DND-41 (cell line): ENCODE measurements around the gene CCDC83.

Source experiments
- EZH2 ChIP-seq: IDR thresholded peaks from 3 replicates; pipeline ENCODE4 v1.6.1; 2012; ENCODE audit warnings: borderline replicate concordance, low read depth, mild to moderate bottlenecking, moderate library complexity, low read length, inconsistent platforms; ENCODE audit not compliant: severe bottlenecking
- TF ChIP-seq, protein P1 (sequence below): IDR thresholded peaks from 2 replicates; pipeline ENCODE4 v1.5.1; 2012; ENCODE audit warnings: borderline replicate concordance, low read length, moderate library complexity, mild to moderate bottlenecking; ENCODE audit not compliant: poor library complexity, severe bottlenecking; ENCODE audit errors: extremely low read depth

DNA sequence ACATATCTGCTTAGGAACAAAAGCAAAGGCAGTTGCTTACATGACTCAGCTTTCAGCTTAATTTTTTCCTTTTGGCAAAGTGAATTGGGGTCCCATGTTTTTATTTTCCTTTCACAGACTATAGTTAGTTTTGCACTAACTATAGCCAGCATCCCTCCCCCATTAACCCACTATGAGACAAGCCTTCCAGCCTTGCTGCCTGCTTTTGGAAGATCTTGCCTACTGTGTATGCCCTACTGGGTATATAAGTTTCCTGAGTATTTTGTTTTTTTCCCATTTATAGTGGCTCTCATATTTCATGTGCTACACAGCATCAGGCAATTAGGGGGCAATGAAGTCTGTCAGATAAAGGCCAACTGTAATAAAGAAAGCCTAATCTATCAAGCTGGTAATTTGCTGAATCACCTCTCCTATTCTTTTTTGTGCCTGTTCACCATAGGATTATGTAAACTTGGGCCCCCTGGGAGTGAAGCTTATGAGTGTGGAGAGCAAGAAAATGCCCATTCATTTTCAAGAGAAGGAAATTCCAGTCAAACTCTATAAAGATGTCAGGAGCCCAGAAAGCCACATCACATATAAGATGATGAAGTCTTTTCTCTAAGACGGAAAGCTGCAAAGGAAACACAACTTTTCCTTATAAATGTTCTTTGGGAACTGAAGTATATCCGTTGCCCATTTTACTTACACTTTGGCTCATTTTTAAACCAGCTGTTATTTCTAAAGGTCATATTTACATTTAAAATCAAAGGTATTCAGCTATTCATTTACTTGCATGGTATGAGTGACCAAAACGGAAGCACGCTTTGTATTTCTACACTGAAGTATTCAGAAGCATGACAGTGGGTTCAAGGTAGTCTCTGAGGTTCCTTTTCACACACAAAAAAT is 64.0 kb downstream of the CCDC83 start:
- TF ChIP-seq, protein P1, sequence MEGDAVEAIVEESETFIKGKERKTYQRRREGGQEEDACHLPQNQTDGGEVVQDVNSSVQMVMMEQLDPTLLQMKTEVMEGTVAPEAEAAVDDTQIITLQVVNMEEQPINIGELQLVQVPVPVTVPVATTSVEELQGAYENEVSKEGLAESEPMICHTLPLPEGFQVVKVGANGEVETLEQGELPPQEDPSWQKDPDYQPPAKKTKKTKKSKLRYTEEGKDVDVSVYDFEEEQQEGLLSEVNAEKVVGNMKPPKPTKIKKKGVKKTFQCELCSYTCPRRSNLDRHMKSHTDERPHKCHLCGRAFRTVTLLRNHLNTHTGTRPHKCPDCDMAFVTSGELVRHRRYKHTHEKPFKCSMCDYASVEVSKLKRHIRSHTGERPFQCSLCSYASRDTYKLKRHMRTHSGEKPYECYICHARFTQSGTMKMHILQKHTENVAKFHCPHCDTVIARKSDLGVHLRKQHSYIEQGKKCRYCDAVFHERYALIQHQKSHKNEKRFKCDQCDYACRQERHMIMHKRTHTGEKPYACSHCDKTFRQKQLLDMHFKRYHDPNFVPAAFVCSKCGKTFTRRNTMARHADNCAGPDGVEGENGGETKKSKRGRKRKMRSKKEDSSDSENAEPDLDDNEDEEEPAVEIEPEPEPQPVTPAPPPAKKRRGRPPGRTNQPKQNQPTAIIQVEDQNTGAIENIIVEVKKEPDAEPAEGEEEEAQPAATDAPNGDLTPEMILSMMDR: no peak
- TF ChIP-seq EZH2: no peak
